ENCODE results near the gene RRAGD.

RRAGD gene, protein sequence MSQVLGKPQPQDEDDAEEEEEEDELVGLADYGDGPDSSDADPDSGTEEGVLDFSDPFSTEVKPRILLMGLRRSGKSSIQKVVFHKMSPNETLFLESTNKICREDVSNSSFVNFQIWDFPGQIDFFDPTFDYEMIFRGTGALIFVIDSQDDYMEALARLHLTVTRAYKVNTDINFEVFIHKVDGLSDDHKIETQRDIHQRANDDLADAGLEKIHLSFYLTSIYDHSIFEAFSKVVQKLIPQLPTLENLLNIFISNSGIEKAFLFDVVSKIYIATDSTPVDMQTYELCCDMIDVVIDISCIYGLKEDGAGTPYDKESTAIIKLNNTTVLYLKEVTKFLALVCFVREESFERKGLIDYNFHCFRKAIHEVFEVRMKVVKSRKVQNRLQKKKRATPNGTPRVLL

DNA sequence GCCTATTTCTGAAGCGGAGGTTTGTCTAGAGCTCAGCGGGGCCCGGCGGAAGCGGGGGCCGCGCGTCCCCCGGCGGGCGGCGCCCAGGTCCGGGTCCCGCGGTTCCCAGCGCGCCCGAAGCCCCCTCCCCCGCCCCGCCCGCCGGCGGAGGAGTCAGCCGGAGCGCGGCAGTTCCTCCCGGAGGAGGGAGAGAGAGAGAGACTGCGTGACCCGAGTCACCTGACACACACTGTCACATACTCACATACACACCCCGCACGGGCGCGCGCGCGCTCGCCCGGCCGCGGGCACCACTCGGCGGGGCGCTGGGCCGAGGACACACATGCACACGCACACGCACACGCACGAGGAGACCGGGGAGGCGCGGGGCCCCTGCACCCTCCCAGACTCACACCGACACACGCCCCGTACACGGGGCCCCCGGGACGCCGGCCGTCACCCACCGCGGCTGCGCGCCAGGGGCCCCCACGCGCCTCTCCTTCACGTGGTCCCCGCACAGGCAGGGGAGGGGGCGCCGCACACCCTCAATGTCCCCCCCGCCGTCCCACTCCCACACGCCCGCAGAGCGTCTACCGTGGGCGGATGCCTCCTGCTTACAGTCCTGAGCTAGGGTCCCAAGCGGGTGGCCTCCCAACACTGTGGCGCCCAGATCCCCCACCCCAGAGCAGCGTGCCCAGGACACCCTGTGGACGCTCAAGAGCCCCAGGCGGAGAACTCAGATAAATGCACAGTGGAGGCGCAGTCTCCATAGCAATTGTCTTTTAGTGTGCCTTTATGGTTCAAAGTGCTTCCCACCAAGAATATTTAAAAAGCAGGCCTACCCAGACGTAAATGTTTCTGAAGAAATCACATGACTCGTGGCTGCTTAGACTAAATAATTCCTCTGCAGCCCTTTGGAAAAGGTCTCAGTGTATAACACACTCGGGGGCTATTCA, at the start of gene RRAGD:
Gene RRAGD (minus strand): TSS at position 203 of the 935 bp plus-strand sequence. CDS start 280 bp downstream, outside the sequence.
- ATAC-seq (replicated peaks; ENCODE audit: extremely low read depth, poor library complexity, severe bottlenecking) = peak; percentile 76
- peaks cover 5% of the 10 kb centered on the region for H3K4me1 Mint-ChIP-seq
- no peaks in the 10 kb centered on the region for H3K9me3 Mint-ChIP-seq
- peak within 1 kb of the TSS; percentile 70 for H3K27ac Mint-ChIP-seq (ENCODE audit: low read depth)
- peak; percentile 33 to 34 for DNase-seq (ENCODE audit: low spot score in 2 of 2)
- H3K36me3 Mint-ChIP-seq (ENCODE audit: insufficient read depth) = peaks cover 2% of the 10 kb centered on the region
- peaks cover 44% of the 10 kb centered on the region for H3K27me3 Mint-ChIP-seq
- peak within 1 kb of the TSS; percentile 97 for H3K4me3 Mint-ChIP-seq

DNA sequence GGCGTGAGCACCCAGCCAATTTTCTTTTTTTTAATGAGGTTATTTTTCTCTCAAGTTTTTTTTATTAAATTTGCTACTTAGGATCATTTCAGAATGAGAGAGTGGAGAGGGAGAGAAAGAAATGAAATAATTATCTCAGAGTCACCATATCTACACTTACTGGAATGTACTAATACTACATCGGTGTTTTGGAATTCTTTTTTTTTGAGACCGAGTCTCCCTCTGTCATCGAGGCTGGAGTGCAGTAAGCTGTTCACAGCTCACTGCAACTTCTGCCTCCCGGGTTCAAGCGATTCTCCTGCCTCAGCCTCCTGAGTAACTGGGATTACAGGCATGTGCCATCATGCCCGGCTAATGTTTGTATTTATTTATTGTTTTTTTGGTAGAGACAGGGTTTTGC, 48.6 kb upstream of the RRAGD start:
- no peaks in the 10 kb centered on the region for H3K27me3 Mint-ChIP-seq
- DNase-seq (ENCODE audit: low spot score in 2 of 2) = no peak
- no peak overlapping the region for H3K27ac Mint-ChIP-seq (ENCODE audit: low read depth)
- no peak for ATAC-seq (replicated peaks; ENCODE audit: extremely low read depth, poor library complexity, severe bottlenecking)
- H3K4me1 Mint-ChIP-seq = no peaks in the 10 kb centered on the region
- H3K36me3 Mint-ChIP-seq (ENCODE audit: insufficient read depth) = no peaks in the 10 kb centered on the region
- no peak overlapping the region for H3K4me3 Mint-ChIP-seq
- no peaks in the 10 kb centered on the region for H3K9me3 Mint-ChIP-seq

DNA sequence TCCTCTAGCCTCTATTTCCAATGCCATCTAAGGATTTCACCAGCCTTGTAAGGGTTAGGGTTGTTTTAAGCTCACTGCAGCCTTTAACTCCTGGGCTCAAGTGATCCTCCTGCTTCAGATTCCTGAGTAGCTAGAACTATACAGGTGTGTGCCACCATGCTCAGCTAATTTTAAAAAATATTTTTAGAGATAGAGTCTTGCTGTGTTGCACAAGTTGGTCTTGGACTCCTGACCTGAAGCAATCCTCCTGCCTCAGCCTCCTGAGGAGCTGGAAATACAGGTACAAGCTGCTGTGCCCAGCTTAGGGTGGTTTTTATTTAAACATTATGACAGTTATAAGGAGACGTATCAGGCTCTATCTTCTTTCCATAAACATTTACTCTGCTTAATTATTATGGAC, 47.4 kb upstream of the RRAGD start:
- Mint-ChIP-seq H3K27me3 (no peaks in the 10 kb centered on the region), H3K9me3 (no peaks in the 10 kb centered on the region), H3K4me1 (no peaks in the 10 kb centered on the region), H3K4me3 (no peak overlapping the region), H3K36me3 (ENCODE audit: insufficient read depth) (no peaks in the 10 kb centered on the region), H3K27ac (ENCODE audit: low read depth) (no peak overlapping the region)
- ATAC-seq (replicated peaks; ENCODE audit: extremely low read depth, poor library complexity, severe bottlenecking) (no peak), DNase-seq (ENCODE audit: low spot score in 2 of 2) (no peak)

DNA sequence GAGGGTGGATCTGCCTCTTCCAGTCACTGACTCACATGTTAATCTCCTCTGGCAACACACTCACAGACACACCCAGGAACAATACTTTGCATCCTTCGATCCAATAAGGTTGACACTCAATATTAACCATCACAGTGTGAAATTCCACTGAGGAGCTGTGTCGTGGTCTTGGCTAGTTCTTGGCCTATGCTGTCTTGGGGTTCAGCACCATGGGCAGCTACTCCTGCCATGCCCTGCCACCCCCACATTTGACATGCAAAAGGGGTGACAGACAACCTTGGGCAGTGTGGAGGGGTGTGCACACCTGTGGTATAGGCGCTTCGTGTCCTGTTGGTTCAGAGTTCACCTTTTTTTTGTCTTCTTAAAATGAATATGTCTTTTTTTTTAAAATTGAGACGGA, 46.6 kb upstream of the RRAGD start:
- Mint-ChIP-seq H3K27me3 (no peaks in the 10 kb centered on the region), H3K4me3 (no peak overlapping the region), H3K36me3 (ENCODE audit: insufficient read depth) (no peaks in the 10 kb centered on the region), H3K4me1 (no peaks in the 10 kb centered on the region), H3K27ac (ENCODE audit: low read depth) (no peak overlapping the region), H3K9me3 (no peaks in the 10 kb centered on the region)
- no peak for DNase-seq (ENCODE audit: low spot score in 2 of 2)
- ATAC-seq (replicated peaks; ENCODE audit: extremely low read depth, poor library complexity, severe bottlenecking) = no peak

DNA sequence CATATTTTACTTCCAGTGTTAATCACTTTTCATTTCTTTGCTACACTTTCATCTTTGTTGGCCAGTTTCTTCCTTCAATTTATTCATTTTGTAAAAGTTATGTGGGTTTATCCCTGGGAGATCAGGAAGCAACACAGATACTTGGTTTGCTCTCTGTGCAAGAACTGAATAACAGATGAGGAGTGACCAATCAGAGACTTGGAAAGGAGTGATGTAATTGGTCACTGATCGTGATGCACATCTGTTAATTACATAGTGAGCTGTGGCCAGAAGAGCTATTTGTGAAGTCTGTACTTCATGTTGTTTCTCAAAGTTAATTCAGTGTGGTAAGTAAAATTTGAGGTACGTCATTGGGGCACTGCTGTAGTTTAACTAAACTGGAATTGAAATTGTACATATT, 42.2 kb upstream of the RRAGD start:
- H3K27me3 Mint-ChIP-seq = no peaks in the 10 kb centered on the region
- DNase-seq (ENCODE audit: low spot score in 2 of 2) = no peak
- no peak for ATAC-seq (replicated peaks; ENCODE audit: extremely low read depth, poor library complexity, severe bottlenecking)
- no peaks in the 10 kb centered on the region for H3K36me3 Mint-ChIP-seq (ENCODE audit: insufficient read depth)
- H3K4me3 Mint-ChIP-seq = no peak overlapping the region
- no peaks in the 10 kb centered on the region for H3K4me1 Mint-ChIP-seq
- H3K9me3 Mint-ChIP-seq = no peaks in the 10 kb centered on the region
- H3K27ac Mint-ChIP-seq (ENCODE audit: low read depth) = no peak overlapping the region

DNA sequence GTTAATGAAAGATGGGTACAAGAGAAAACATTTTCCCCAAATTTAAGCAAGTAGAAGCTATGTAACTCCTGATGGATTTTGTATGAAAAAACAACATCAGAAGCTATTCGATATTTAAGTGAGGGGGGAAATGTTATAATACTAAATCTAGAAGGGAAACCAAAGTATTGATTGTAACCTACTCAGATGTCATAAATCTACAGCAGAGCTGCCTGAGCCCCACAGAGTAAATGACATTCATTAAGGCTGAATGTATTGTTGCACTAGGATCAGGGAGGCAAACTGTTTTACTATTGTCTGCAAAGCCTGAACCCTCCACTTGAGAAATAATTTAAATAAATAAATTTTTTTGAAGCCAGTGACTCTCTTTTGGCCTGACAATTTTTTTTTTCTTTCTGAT, 40.2 kb upstream of the RRAGD start:
- Mint-ChIP-seq H3K27ac (ENCODE audit: low read depth) (no peak overlapping the region), H3K4me3 (no peak overlapping the region), H3K27me3 (no peaks in the 10 kb centered on the region), H3K36me3 (ENCODE audit: insufficient read depth) (no peaks in the 10 kb centered on the region), H3K9me3 (no peaks in the 10 kb centered on the region), H3K4me1 (no peaks in the 10 kb centered on the region)
- DNase-seq (ENCODE audit: low spot score in 2 of 2) = no peak
- no peak for ATAC-seq (replicated peaks; ENCODE audit: extremely low read depth, poor library complexity, severe bottlenecking)

DNA sequence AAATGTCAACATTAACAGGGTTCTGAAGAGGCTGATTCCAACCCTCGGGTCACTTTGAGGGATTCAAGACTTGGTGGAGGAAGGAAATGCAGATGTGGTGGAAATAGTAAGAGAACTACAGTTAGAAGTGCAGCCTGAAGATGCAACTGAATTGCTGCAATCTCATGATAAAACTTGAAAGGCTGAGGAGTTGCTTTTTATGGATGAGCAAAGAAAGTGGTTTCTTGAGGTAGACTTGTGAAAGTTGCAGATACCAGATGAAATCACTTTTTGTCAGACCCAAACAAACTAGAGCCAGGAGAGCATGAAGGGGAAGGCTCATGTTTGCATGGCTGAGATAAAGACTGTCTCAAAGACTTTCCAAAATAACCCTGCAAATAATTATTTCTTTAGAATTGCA, 37.1 kb upstream of the RRAGD start:
- H3K27ac Mint-ChIP-seq (ENCODE audit: low read depth) = no peak overlapping the region
- H3K9me3 Mint-ChIP-seq = no peaks in the 10 kb centered on the region
- ATAC-seq (replicated peaks; ENCODE audit: extremely low read depth, poor library complexity, severe bottlenecking) = no peak

DNA sequence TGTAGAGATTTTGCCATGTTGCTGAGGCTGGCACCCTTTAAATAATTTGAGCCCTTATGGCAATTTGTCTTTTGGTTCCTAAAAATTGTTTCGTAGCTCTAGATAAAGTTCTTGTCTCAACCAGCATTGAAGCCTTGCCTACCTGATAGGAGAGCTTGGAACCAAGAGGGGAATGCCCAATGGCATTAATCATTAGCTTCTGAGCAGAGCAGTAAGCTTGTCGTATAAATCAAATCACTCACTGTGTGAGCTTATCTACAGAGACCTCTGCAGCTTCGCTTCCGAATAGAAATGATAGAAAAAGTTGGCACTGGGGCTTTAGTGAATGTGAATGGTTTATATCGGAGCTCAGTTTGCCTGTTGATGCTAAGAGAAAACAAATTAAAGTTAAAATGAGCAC, 31.6 kb upstream of the RRAGD start:
- no peak overlapping the region for H3K27ac Mint-ChIP-seq (ENCODE audit: low read depth)
- H3K4me1 Mint-ChIP-seq = no peaks in the 10 kb centered on the region
- H3K27me3 Mint-ChIP-seq = no peaks in the 10 kb centered on the region
- H3K4me3 Mint-ChIP-seq = no peak overlapping the region
- ATAC-seq (replicated peaks; ENCODE audit: extremely low read depth, poor library complexity, severe bottlenecking) (no peak), DNase-seq (ENCODE audit: low spot score in 2 of 2) (no peak)
- no peaks in the 10 kb centered on the region for H3K36me3 Mint-ChIP-seq (ENCODE audit: insufficient read depth)
- H3K9me3 Mint-ChIP-seq = no peaks in the 10 kb centered on the region

More for the DNA sequence above, 37.1 kb upstream of the RRAGD start:
- no peak for DNase-seq (ENCODE audit: low spot score in 2 of 2)
- Mint-ChIP-seq H3K4me1 (no peaks in the 10 kb centered on the region), H3K4me3 (no peak overlapping the region), H3K27me3 (no peaks in the 10 kb centered on the region), H3K36me3 (ENCODE audit: insufficient read depth) (no peaks in the 10 kb centered on the region)

DNA sequence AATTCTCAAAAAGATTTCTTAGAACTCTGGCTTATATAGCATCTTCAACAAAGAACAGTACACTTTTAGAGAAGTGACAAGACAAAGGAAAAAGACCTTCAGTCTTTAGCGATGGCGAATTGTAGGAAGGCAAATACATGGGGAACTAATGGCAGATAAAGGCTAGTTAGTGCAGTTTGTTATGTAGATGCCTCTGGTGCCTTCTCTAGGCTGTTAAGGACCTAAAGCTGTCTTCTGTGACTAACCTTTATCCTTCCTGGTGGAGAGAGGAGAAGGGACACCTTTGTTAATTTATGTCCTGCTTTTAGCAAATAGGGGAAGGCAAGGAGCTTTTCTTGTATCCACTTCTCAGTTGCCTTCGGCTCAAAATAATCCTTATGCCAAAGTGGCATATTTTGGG, 28.1 kb upstream of the RRAGD start:
- Mint-ChIP-seq H3K27ac (ENCODE audit: low read depth) (no peak overlapping the region), H3K9me3 (no peaks in the 10 kb centered on the region), H3K27me3 (no peaks in the 10 kb centered on the region), H3K4me1 (no peaks in the 10 kb centered on the region), H3K36me3 (ENCODE audit: insufficient read depth) (no peaks in the 10 kb centered on the region), H3K4me3 (no peak overlapping the region)
- no peak for ATAC-seq (replicated peaks; ENCODE audit: extremely low read depth, poor library complexity, severe bottlenecking)
- DNase-seq (ENCODE audit: low spot score in 2 of 2) = no peak

DNA sequence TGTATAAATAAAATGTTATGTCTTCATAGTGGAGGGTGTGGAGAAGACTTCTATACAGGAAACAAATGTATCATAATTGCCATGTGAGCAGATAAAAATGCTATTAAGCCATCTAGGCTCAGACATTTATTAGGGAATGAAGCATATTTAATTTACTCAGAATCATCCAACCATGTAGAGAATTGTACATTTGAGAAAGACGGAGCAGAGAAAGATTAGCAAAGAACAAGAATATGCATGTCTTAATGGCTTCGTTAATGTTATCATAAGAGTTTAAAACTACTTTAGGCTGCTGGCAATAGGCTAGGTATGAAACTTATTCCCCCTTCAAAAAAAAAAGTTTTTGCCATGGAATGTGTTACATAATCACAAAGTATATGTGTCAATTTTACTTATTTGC, 26.9 kb upstream of the RRAGD start:
- DNase-seq (ENCODE audit: low spot score in 2 of 2) (no peak), ATAC-seq (replicated peaks; ENCODE audit: extremely low read depth, poor library complexity, severe bottlenecking) (no peak)
- Mint-ChIP-seq H3K36me3 (ENCODE audit: insufficient read depth) (no peaks in the 10 kb centered on the region), H3K27me3 (no peaks in the 10 kb centered on the region), H3K4me3 (no peak overlapping the region), H3K27ac (ENCODE audit: low read depth) (no peak overlapping the region), H3K4me1 (peaks cover 7% of the 10 kb centered on the region), H3K9me3 (no peaks in the 10 kb centered on the region)

DNA sequence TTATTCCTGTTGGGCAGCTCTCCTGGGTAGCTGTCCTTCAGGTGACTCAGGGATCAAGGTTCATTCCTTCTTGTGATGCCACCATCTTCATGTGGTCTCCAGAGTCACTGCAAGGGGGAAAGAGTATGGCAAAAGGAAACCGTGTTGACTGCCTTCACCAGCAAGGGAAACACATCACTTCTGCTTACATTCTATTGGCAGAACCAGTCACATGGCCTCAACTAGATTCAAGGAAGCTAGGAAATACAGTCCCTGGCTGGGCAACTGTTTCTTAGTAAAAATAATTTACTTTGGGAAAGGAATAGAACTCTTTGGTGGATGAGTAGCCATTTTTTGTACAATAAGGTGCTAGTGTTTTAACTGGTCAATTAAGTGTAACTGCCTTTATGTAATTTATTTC, 26.2 kb upstream of the RRAGD start:
- no peak overlapping the region for H3K27ac Mint-ChIP-seq (ENCODE audit: low read depth)
- H3K27me3 Mint-ChIP-seq = no peaks in the 10 kb centered on the region
- H3K4me3 Mint-ChIP-seq = no peak overlapping the region
- H3K9me3 Mint-ChIP-seq = no peaks in the 10 kb centered on the region
- ATAC-seq (replicated peaks; ENCODE audit: extremely low read depth, poor library complexity, severe bottlenecking) = no peak
- no peak for DNase-seq (ENCODE audit: low spot score in 2 of 2)
- peaks cover 12% of the 10 kb centered on the region for H3K4me1 Mint-ChIP-seq
- no peaks in the 10 kb centered on the region for H3K36me3 Mint-ChIP-seq (ENCODE audit: insufficient read depth)

DNA sequence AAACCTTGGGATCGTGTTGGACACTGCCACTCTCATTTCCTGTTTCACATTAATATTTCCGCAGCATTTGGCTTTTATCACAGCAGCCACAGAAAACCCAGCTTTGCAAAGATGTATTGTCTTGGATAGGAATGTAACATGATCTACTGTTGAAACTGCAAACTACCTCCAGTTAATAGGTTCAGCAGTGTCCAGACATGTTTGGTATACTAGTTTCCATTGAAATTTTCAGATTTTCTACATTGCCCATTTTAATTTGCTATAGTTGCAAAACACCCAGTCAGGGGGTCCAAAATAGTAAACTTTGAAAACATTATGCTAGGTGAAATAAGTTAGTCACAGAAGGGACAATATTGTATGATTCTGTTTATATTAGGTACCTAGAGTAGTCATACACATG, 24.2 kb upstream of the RRAGD start:
- Mint-ChIP-seq H3K4me1 (peaks cover 12% of the 10 kb centered on the region), H3K4me3 (no peak overlapping the region), H3K27me3 (no peaks in the 10 kb centered on the region), H3K9me3 (no peaks in the 10 kb centered on the region), H3K36me3 (ENCODE audit: insufficient read depth) (peaks cover 5% of the 10 kb centered on the region), H3K27ac (ENCODE audit: low read depth) (no peak overlapping the region)
- no peak for ATAC-seq (replicated peaks; ENCODE audit: extremely low read depth, poor library complexity, severe bottlenecking)
- DNase-seq (ENCODE audit: low spot score in 2 of 2) = no peak

DNA sequence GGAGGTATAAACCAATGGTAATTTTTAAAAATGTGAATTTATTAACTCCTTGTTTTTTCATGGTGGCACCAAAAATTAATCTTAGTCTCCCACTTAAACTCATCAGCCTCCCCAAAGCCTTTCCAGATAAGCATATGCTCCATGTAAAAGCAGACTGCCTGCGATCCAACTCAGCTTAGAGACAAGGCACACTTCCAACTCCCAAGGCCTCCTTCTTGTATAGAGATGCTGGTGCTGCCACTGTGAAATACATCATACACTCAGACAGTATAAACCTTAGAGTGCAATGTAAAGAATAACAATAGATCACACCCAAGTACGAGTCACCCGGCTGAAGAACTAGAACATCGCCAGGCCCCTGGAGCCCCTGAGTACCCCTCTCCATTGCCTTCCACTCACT, 22.9 kb upstream of the RRAGD start:
- no peak for DNase-seq (ENCODE audit: low spot score in 2 of 2)
- peaks cover 5% of the 10 kb centered on the region for H3K36me3 Mint-ChIP-seq (ENCODE audit: insufficient read depth)
- no peak for ATAC-seq (replicated peaks; ENCODE audit: extremely low read depth, poor library complexity, severe bottlenecking)
- H3K27ac Mint-ChIP-seq (ENCODE audit: low read depth) = no peak overlapping the region
- H3K4me3 Mint-ChIP-seq = peak overlapping the region; percentile 78
- H3K27me3 Mint-ChIP-seq = no peaks in the 10 kb centered on the region
- H3K9me3 Mint-ChIP-seq = no peaks in the 10 kb centered on the region
- peaks cover 12% of the 10 kb centered on the region for H3K4me1 Mint-ChIP-seq
